Duodenal mucosa (tissue), 2 donors: ENCODE data around the gene FADS3.

Experiments
- H3K27ac ChIP-seq: one replicate; pipeline ENCODE4 v1.7.0; 2013; ENCODE audit warnings: low read depth, low read length
- H3K27me3 ChIP-seq, 2 donors: one replicate each; pipeline ENCODE4 v1.7.0; 2013; ENCODE audit warnings: low read length in 2 of 2, control low read depth in 1 of 2; ENCODE audit not compliant: insufficient read depth in 2 of 2, control insufficient read depth in 1 of 2
- H3K36me3 ChIP-seq, 2 donors: one replicate each; pipeline ENCODE4 v1.7.0; 2013; ENCODE audit warnings: low read length in 2 of 2, control low read depth in 1 of 2; ENCODE audit not compliant: insufficient read depth in 2 of 2, control insufficient read depth in 1 of 2
- H3K4me1 ChIP-seq, 2 donors: one replicate each; pipeline ENCODE4 v1.7.0; 2013; ENCODE audit warnings: low read length in 2 of 2, control low read depth in 1 of 2; ENCODE audit not compliant: insufficient read depth in 2 of 2, control insufficient read depth in 1 of 2
- H3K4me3 ChIP-seq, 2 donors: one replicate each; pipeline ENCODE4 v1.7.0; 2013; ENCODE audit warnings: low read length in 2 of 2, low read depth in 1 of 2
- H3K9ac ChIP-seq, 2 donors: one replicate each; pipeline ENCODE4 v1.7.0; 2013; ENCODE audit warnings: low read length in 2 of 2, low read depth in 1 of 2
- H3K9me3 ChIP-seq, 2 donors: one replicate each; pipeline ENCODE4 v1.7.0; 2013; ENCODE audit warnings: low read length in 2 of 2, control low read depth in 1 of 2; ENCODE audit not compliant: control insufficient read depth in 1 of 2

The FADS3 gene

GRCh38 chr11:61899146-61899841 is 7.9 kb upstream of the FADS3 start:
- no peak overlapping the region for H3K4me3 ChIP-seq
- no peaks in the 10 kb centered on the region for H3K36me3 ChIP-seq
- H3K27ac ChIP-seq = no peak overlapping the region
- no peaks in the 10 kb centered on the region for H3K27me3 ChIP-seq
- H3K4me1 ChIP-seq = peaks cover 0 to 5% of the 10 kb centered on the region in 2 donors
- no peak overlapping the region for H3K9ac ChIP-seq
- no peaks in the 10 kb centered on the region for H3K9me3 ChIP-seq

GRCh38 chr11:61898247-61898582 is 6.9 kb upstream of the FADS3 start:
- Histone ChIP-seq H3K9ac (no peak overlapping the region), H3K27ac (no peak overlapping the region), H3K27me3 (no peaks in the 10 kb centered on the region), H3K4me3 (no peak overlapping the region), H3K36me3 (no peaks in the 10 kb centered on the region), H3K9me3 (no peaks in the 10 kb centered on the region), H3K4me1 (peaks cover 0 to 3% of the 10 kb centered on the region in 2 donors)

- peaks cover 0 to 3% of the 10 kb centered on the region in 2 donors for H3K4me1 ChIP-seq
- H3K27me3 ChIP-seq = no peaks in the 10 kb centered on the region
- no peaks in the 10 kb centered on the region for H3K36me3 ChIP-seq
- H3K9ac ChIP-seq = no peak overlapping the region
- no peak overlapping the region for H3K4me3 ChIP-seq
- H3K27ac ChIP-seq = no peak overlapping the region
- no peaks in the 10 kb centered on the region for H3K9me3 ChIP-seq
Measured at GRCh38 chr11:61897387-61898246, 6.3 kb upstream of the FADS3 start.

GRCh38 chr11:61896665-61897386 is 5.5 kb upstream of the FADS3 start:
- Histone ChIP-seq H3K27ac (no peak overlapping the region), H3K9me3 (no peaks in the 10 kb centered on the region), H3K36me3 (no peaks in the 10 kb centered on the region), H3K9ac (no peak overlapping the region), H3K4me1 (peaks cover 0 to 5% of the 10 kb centered on the region in 2 donors), H3K27me3 (no peaks in the 10 kb centered on the region), H3K4me3 (no peak overlapping the region)

- H3K4me1 ChIP-seq = peaks cover 0 to 10% of the 10 kb centered on the region in 2 donors
- no peak overlapping the region for H3K4me3 ChIP-seq
- H3K27me3 ChIP-seq = no peaks in the 10 kb centered on the region
- H3K9ac ChIP-seq = no peak overlapping the region
- no peaks in the 10 kb centered on the region for H3K9me3 ChIP-seq
- no peak overlapping the region for H3K27ac ChIP-seq
- H3K36me3 ChIP-seq = no peaks in the 10 kb centered on the region
Measured at GRCh38 chr11:61895718-61896059, 4.3 kb upstream of the FADS3 start.

- H3K27me3 ChIP-seq = no peaks in the 10 kb centered on the region
- no peaks in the 10 kb centered on the region for H3K9me3 ChIP-seq
- H3K9ac ChIP-seq = no peak overlapping the region
- H3K4me1 ChIP-seq = peaks cover 0 to 15% of the 10 kb centered on the region in 2 donors
- H3K36me3 ChIP-seq = no peaks in the 10 kb centered on the region
- no peak overlapping the region for H3K4me3 ChIP-seq
- H3K27ac ChIP-seq = no peak overlapping the region
Measured at GRCh38 chr11:61895046-61895717, 3.8 kb upstream of the FADS3 start.

- no peak overlapping the region for H3K27ac ChIP-seq
Measured at GRCh38 chr11:61893981-61894380, 2.6 kb upstream of the FADS3 start.

GRCh38 chr11:61892085-61892370 is 683 bp upstream of the FADS3 start:
- Histone ChIP-seq H3K9ac (peak overlapping the region in 1 of 2 donors; percentile 25), H3K4me1 (peaks cover 0 to 14% of the 10 kb centered on the region in 2 donors), H3K36me3 (no peaks in the 10 kb centered on the region), H3K9me3 (no peaks in the 10 kb centered on the region), H3K27me3 (no peaks in the 10 kb centered on the region), H3K27ac (no peak overlapping the region), H3K4me3 (peak overlapping the region; percentile 50 to 61)

More at GRCh38 chr11:61893981-61894380, 2.6 kb upstream of the FADS3 start:
- no peaks in the 10 kb centered on the region for H3K27me3 ChIP-seq
- peaks cover 0 to 17% of the 10 kb centered on the region in 2 donors for H3K4me1 ChIP-seq
- no peak overlapping the region for H3K9ac ChIP-seq
- H3K9me3 ChIP-seq = no peaks in the 10 kb centered on the region
- H3K4me3 ChIP-seq = no peak overlapping the region
- H3K36me3 ChIP-seq = no peaks in the 10 kb centered on the region

GRCh38 chr11:61890529-61891330 is 615 bp downstream of the FADS3 start:
- H3K27me3 ChIP-seq = no peaks in the 10 kb centered on the region
- peaks cover 0 to 14% of the 10 kb centered on the region in 2 donors for H3K4me1 ChIP-seq
- peak overlapping the region; percentile 66 to 84 for H3K4me3 ChIP-seq
- peak overlapping the region; percentile 10 for H3K27ac ChIP-seq
- no peaks in the 10 kb centered on the region for H3K9me3 ChIP-seq
- H3K36me3 ChIP-seq = no peaks in the 10 kb centered on the region
- peak overlapping the region; percentile 35 to 61 for H3K9ac ChIP-seq
